Islet precursor cell (in vitro differentiated cells): Measurements from ENCODE around the gene HYAL1.

Source experiments
- DNase-seq: peaks from one replicate; pipeline ENCODE4 v3.0.0-alpha.2; 2018

The HYAL1 gene

GRCh38 chr3:50258979-50259378, 44.4 kb downstream of the HYAL1 start:
- no peak for DNase-seq

GRCh38 chr3:50258029-50258680, 45.2 kb downstream of the HYAL1 start:
- no peak for DNase-seq

GRCh38 chr3:50256978-50257890, 46.1 kb downstream of the HYAL1 start:
- peak; percentile 81 for DNase-seq

GRCh38 chr3:50255251-50255615, 48.1 kb downstream of the HYAL1 start:
- DNase-seq, result no peak

- DNase-seq, result no peak
Measured at GRCh38 chr3:50254577-50255250, 48.7 kb downstream of the HYAL1 start.

- no peak for DNase-seq
Measured at GRCh38 chr3:50251220-50251619, 52.2 kb downstream of the HYAL1 start.

GRCh38 chr3:50250514-50250913, 52.9 kb downstream of the HYAL1 start:
- no peak for DNase-seq
